NCI-H446 treated with DMSO at 0.1 percent for 48 hours (cell line): ENCODE measurements around the gene KIF3C.
A peak's percentile ranks its signal among the peaks of the same experiment; 100 is the strongest.

ENCODE experiments used
- DNase-seq: peaks from one replicate; lab custom pipeline; 2025; lab: John Stamatoyannopoulos, UW

The KIF3C gene

DNA sequence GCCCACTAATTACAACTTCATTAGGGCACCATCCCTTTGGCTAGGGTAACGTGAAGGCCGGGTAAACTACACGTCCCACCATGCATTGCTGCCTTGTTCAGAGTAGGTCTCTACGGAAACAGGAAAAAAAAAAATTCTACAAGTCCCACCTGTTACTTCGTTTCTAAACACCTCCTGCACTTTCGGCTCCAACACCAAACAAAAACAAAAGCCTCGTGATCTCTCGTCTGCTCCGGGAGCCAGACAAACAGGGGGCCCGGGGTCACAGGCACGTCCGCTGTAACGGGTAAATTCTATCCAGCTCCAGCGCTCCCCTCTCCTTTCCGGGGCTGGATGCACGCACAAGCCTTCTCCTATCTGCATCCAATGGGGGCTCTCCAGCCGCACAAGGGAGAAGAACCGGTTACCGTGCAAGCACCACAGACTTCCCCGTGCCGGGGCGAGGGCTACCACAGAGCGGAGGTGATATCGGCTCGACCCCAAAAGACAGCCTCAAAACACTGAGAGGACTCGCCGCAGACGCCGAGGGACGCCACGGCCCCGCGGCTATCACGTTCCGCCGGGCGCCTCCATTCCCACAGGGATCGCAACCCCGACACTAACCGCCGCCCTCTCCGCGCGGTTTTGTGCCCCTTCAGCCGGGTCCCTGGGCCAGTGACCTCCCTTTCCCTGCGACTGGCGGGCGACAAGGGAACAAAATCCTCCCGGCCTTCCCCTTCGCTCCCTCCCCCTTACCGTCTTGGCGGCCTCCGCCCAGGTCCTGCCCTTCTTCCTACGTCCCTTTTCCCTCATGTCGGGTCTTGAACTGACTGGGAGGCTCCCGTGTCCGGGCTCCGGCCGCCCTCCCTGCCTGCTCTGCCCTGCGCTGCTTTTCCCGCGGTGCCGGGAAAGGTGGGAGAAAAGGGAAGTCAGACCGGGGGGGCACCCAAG is 104.6 kb downstream of the KIF3C start:
- peak; percentile 34 for DNase-seq
